Liver (tissue), 9 donors: ENCODE results near the gene BOC. TPM values are rescaled to one million over a fixed set of nuclear protein-coding genes. Genes with fewer than 3 reads are reported as not detected.

Source experiments
- DNase-seq: peaks from one replicate; pipeline ENCODE4 v3.0.0-alpha.2; 2017; ENCODE audit warnings: low spot score
- H3K27ac ChIP-seq, 2 donors: one replicate each; pipeline ENCODE4 v1.7.0; 2013; ENCODE audit warnings: inconsistent platforms in 2 of 2, low read length in 2 of 2, control low read depth in 1 of 2, low read depth in 1 of 2, mild to moderate bottlenecking in 1 of 2
- H3K27me3 ChIP-seq, 4 donors: one replicate each; pipeline versions ENCODE4 v1.6.1 to v1.7.0; 2013; ENCODE audit warnings: low read length in 3 of 4, inconsistent platforms in 1 of 4, mild to moderate bottlenecking in 1 of 4, moderate library complexity in 1 of 4; ENCODE audit not compliant: control insufficient read depth in 4 of 4, insufficient read depth in 4 of 4
- H3K36me3 ChIP-seq, 4 donors: one replicate each; pipeline versions ENCODE4 v1.6.1 to v1.7.0; 2013; ENCODE audit warnings: low read length in 3 of 4, mild to moderate bottlenecking in 3 of 4, low read depth in 1 of 4, moderate library complexity in 1 of 4; ENCODE audit not compliant: control insufficient read depth in 4 of 4, insufficient read depth in 3 of 4
- H3K4me1 ChIP-seq, 4 donors: one replicate each; pipeline versions ENCODE4 v1.6.1 to v1.7.0; 2013; ENCODE audit warnings: low read length in 3 of 4, mild to moderate bottlenecking in 3 of 4, moderate library complexity in 1 of 4; ENCODE audit not compliant: control insufficient read depth in 4 of 4, insufficient read depth in 4 of 4
- H3K4me3 ChIP-seq, 3 donors: one replicate each; pipeline versions ENCODE4 v1.6.1 to v1.7.0; 2013; ENCODE audit warnings: low read length in 3 of 3, control low read depth in 1 of 3, low read depth in 1 of 3, mild to moderate bottlenecking in 1 of 3
- H3K9ac ChIP-seq, 2 donors: one replicate each; pipeline ENCODE4 v1.7.0; 2013; ENCODE audit warnings: low read length in 2 of 2, mild to moderate bottlenecking in 2 of 2, moderate library complexity in 2 of 2, control low read depth in 1 of 2, low read depth in 1 of 2
- H3K9me3 ChIP-seq, 4 donors: one replicate each; pipeline versions ENCODE4 v1.6.1 to v1.7.0; 2013; ENCODE audit warnings: low read length in 3 of 4; ENCODE audit not compliant: control insufficient read depth in 4 of 4
- HNF4A ChIP-seq, 2 donors: conservative IDR thresholded peaks; 2 replicates each; pipeline ENCODE4 v1.6.1; 2016; ENCODE audit warnings: antibody characterized with exemption in 2 of 2, mild to moderate bottlenecking in 2 of 2
- HNF4G ChIP-seq: IDR thresholded peaks from 2 replicates; pipeline ENCODE4 v1.6.1; 2016; ENCODE audit warnings: antibody characterized with exemption
- RAD21 ChIP-seq, 2 donors: IDR thresholded peaks; 2 replicates each; pipeline ENCODE4 v1.6.1; 2016; ENCODE audit warnings: antibody characterized with exemption in 2 of 2, mild to moderate bottlenecking in 2 of 2
- REST ChIP-seq: IDR thresholded peaks from 2 replicates; pipeline ENCODE4 v1.6.1; 2016; ENCODE audit warnings: antibody characterized with exemption, mild to moderate bottlenecking
- RXRA ChIP-seq, 2 donors: IDR thresholded peaks; 2 replicates each; pipeline ENCODE4 v1.6.1; 2017 to 2018; ENCODE audit warnings: antibody characterized with exemption in 2 of 2, mild to moderate bottlenecking in 1 of 2
- SP1 ChIP-seq: IDR thresholded peaks from 2 replicates; pipeline ENCODE4 v1.6.1; 2018; ENCODE audit warnings: antibody characterized with exemption, mild to moderate bottlenecking
- WGBS: extraction: QIAGEN DNeasy Blood & Tissue Kit; methylation state at CpG from one replicate; pipeline ENCODE4 v1.1.7; 2013; 5-methylcytosine and 5-hydroxymethylcytosine counted together
- polyA plus RNA-seq, 2 donors: library from polyadenylated mRNA; stranded (reverse) in 1 of 2; unstranded in 1 of 2; fragments of 200-250 nt in 1 of 2; fragments of >200 nt in 1 of 2; fragmentation: Nextera tagmentation in 1 of 2; extraction: Ambion mirVana in 1 of 2; gene quantifications; one replicate each; pipeline versions ENCODE4 v1.2.1 to v1.2.3, GENCODE V29; 2013 to 2015
- total RNA-seq, 2 donors: library from RNA; depleted of rRNA; stranded (reverse); fragments of >200 nt; gene quantifications; one replicate each; pipeline ENCODE4 v1.2.3, GENCODE V29; 2014
- TF ChIP-seq, protein P1 (sequence below): fragments of 150-350 bp; IDR thresholded peaks from 2 replicates; pipeline ENCODE4 v1.5.1; 2017; ENCODE audit warnings: improper control_type of control experiment, low read depth, low read length; ENCODE audit not compliant: missing input control
- TF ChIP-seq, protein P2 (sequence below): IDR thresholded peaks from 2 replicates; pipeline ENCODE4 v1.6.1; 2016; ENCODE audit warnings: antibody characterized with exemption
- donor health status: healthy.
- donor health status: healthy.
- donor health status: healthy.
- donor health status: healthy.
- donor health status: healthy.

BOC gene
- total and polyA plus RNA-seq, 4 donors: 0.31 to 1.5 (median 0.65) TPM; not detected in 1

- H3K9me3 ChIP-seq: no peaks in the 10 kb centered on the region
- WGBS: 86% methylated on average over 1 of the region's 1 CpG
- no peak for DNase-seq
- H3K27me3 ChIP-seq: no peaks in the 10 kb centered on the region
- no peak overlapping the region for H3K9ac ChIP-seq
- no peaks in the 10 kb centered on the region for H3K4me1 ChIP-seq
- TF ChIP-seq, protein P1, sequence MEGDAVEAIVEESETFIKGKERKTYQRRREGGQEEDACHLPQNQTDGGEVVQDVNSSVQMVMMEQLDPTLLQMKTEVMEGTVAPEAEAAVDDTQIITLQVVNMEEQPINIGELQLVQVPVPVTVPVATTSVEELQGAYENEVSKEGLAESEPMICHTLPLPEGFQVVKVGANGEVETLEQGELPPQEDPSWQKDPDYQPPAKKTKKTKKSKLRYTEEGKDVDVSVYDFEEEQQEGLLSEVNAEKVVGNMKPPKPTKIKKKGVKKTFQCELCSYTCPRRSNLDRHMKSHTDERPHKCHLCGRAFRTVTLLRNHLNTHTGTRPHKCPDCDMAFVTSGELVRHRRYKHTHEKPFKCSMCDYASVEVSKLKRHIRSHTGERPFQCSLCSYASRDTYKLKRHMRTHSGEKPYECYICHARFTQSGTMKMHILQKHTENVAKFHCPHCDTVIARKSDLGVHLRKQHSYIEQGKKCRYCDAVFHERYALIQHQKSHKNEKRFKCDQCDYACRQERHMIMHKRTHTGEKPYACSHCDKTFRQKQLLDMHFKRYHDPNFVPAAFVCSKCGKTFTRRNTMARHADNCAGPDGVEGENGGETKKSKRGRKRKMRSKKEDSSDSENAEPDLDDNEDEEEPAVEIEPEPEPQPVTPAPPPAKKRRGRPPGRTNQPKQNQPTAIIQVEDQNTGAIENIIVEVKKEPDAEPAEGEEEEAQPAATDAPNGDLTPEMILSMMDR: no peak
- TF ChIP-seq HNF4G (no peak), REST (no peak), RAD21 (IDR thresholded peaks at IDR 0.05) (no peak)
- H3K4me3 ChIP-seq: no peak overlapping the region
- no peak overlapping the region for H3K27ac ChIP-seq
- H3K36me3 ChIP-seq: no peaks in the 10 kb centered on the region
These were observed 45.0 kb upstream of the BOC start for GRCh38 chr3:113166357-113166718.

DNA sequence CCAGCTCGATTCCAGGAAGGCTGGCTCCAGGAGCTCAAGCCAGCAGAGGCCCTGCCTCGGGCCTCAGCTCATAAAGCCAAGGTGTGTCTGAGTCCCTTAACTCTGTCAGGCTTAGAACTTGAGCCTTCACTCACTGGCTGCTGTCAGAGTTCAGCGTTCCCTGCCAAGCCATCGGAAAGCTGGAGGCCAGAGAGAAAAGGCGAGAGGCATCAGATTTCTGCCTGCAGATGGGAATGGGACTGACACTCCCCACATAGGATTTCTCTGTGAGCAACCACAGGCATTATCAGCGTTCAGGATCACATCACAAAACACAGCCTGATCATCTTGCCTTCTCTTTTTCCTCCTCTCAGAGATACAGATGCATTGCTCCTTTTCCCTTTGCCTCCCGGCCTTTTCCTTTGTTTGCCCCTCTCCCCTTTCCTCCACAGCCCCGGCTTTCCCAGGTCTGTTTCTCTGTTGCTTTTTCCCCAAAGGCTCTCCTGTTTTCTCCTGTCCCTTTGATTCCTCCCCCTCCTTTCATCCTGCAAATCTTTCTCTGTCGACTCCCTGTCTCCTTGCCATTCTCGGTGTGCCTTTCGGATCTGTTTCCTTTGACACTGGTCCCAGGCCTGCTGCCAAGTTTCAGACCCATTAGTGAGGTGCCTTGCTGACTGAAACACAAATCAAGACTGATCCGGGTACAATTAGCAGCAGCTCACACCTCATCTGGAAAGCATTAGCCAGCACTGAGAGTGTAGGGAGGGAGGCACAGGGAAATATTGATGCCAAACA is 44.5 kb upstream of the BOC start:
- Histone ChIP-seq H3K36me3 (no peaks in the 10 kb centered on the region), H3K27me3 (no peaks in the 10 kb centered on the region), H3K9ac (no peak overlapping the region), H3K4me3 (no peak overlapping the region), H3K4me1 (no peaks in the 10 kb centered on the region), H3K9me3 (no peaks in the 10 kb centered on the region), H3K27ac (no peak overlapping the region)
- 58% methylated on average over 12 of the region's 12 CpGs for WGBS
- no peak for DNase-seq
- TF ChIP-seq, protein P2, sequence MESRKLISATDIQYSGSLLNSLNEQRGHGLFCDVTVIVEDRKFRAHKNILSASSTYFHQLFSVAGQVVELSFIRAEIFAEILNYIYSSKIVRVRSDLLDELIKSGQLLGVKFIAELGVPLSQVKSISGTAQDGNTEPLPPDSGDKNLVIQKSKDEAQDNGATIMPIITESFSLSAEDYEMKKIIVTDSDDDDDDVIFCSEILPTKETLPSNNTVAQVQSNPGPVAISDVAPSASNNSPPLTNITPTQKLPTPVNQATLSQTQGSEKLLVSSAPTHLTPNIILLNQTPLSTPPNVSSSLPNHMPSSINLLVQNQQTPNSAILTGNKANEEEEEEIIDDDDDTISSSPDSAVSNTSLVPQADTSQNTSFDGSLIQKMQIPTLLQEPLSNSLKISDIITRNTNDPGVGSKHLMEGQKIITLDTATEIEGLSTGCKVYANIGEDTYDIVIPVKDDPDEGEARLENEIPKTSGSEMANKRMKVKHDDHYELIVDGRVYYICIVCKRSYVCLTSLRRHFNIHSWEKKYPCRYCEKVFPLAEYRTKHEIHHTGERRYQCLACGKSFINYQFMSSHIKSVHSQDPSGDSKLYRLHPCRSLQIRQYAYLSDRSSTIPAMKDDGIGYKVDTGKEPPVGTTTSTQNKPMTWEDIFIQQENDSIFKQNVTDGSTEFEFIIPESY: no peak
- TF ChIP-seq HNF4A (conservative IDR thresholded peaks at IDR 0.05) (no peak), RXRA (IDR thresholded peaks at IDR 0.05) (no peak), SP1 (no peak)
